Measurements from ENCODE around the gene AIPL1. TPM values are rescaled to one million over a fixed set of nuclear protein-coding genes. Genes with fewer than 3 reads are reported as not detected.

The AIPL1 gene
- total and polyA plus RNA-seq, 2 experiments from 2014 or later: 0.17 to 0.24 TPM

GRCh38 chr17:6376931-6377361 lies 58.0 kb downstream of the AIPL1 start:
- Histone ChIP-seq H3K79me2 (replicated peaks; ENCODE audit: insufficient read depth) (no peaks in the 10 kb centered on the region), H3K27me3 (ENCODE audit: insufficient read depth) (no peaks in the 10 kb centered on the region), H3K36me3 (ENCODE audit: insufficient read depth) (no peaks in the 10 kb centered on the region), H3K27ac (ENCODE audit: low read depth) (no peak overlapping the region), H3K4me1 (ENCODE audit: insufficient read depth) (peaks cover 20% of the 10 kb centered on the region), H3K4me2 (no peak overlapping the region), H4K20me1 (replicated peaks; ENCODE audit: insufficient read depth) (no peaks in the 10 kb centered on the region), H3K4me3 (no peak overlapping the region), H2AFZ (peak overlapping the region; percentile 93), H3K9me2 (ENCODE audit: insufficient read depth) (0 out of 2 replicates have a peak, but pooled peaks cover 4% of the 10 kb centered on the region), H3F3A (replicated peaks; ENCODE audit: low read depth) (no peaks in the 10 kb centered on the region)
- H3K27ac Mint-ChIP-seq: no peak overlapping the region
- H3K4me3 Mint-ChIP-seq: no peak overlapping the region
- TF ChIP-seq ETS1 (IDR thresholded peaks at IDR 0.05) (no peak), ZNF331 (CRISPR knock-in tag; IDR thresholded peaks at IDR 0.05; ENCODE audit: low read depth) (no peak), CREB1 (CRISPR knock-in tag; IDR thresholded peaks at IDR 0.05; ENCODE audit: low read depth) (no peak), REST (IDR thresholded peaks at IDR 0.05; ENCODE audit: unreplicated experiment) (no peak), JUNB (IDR thresholded peaks at IDR 0.05; ENCODE audit: unreplicated experiment) (no peak), STAT1 (IDR thresholded peaks at IDR 0.05; ENCODE audit: unreplicated experiment) (no peak), EZH2 (IDR thresholded peaks at IDR 0.05; ENCODE audit: low read depth, unreplicated experiment) (no peak), NANOG (IDR thresholded peaks at IDR 0.05; ENCODE audit: borderline replicate concordance) (no peak)
- no peaks in the 10 kb centered on the region for H3K36me3 Mint-ChIP-seq (ENCODE audit: low read depth)
- peak; percentile 19 for DNase-seq (ENCODE audit: low spot score)
- peaks cover 22% of the 10 kb centered on the region for H3K4me1 Mint-ChIP-seq
- peak; percentile 47 for ATAC-seq
- peaks cover 10% of the 10 kb centered on the region; the same call in 2 of the 3 replicates for H3K9me3 Mint-ChIP-seq
- H3K27me3 Mint-ChIP-seq (ENCODE audit: insufficient read depth, low read depth, poor library complexity): no peaks in the 10 kb centered on the region

- Mint-ChIP-seq H3K27ac (no peak overlapping the region), H3K4me1 (peaks cover 22% of the 10 kb centered on the region), H3K4me3 (peak overlapping the region; percentile 62), H3K9me3 (peaks cover 10% of the 10 kb centered on the region; the same call in 2 of the 3 replicates), H3K36me3 (ENCODE audit: low read depth) (no peaks in the 10 kb centered on the region), H3K27me3 (ENCODE audit: insufficient read depth, low read depth, poor library complexity) (no peaks in the 10 kb centered on the region)
- no peak for TF ChIP-seq ZNF114 (CRISPR knock-in tag; IDR thresholded peaks at IDR 0.05)
- no peak for TF ChIP-seq ZNF331 (CRISPR knock-in tag; IDR thresholded peaks at IDR 0.05; ENCODE audit: low read depth)
- TF ChIP-seq JUNB (IDR thresholded peaks at IDR 0.05; ENCODE audit: unreplicated experiment): no peak
- no peak for TF ChIP-seq STAT1 (IDR thresholded peaks at IDR 0.05; ENCODE audit: unreplicated experiment)
- no peak for TF ChIP-seq CREB1 (CRISPR knock-in tag; IDR thresholded peaks at IDR 0.05; ENCODE audit: low read depth)
- no peak for TF ChIP-seq CTCF (conservative IDR thresholded peaks at IDR 0.05; ENCODE audit: low read depth in 2 of 2)
- no peak for TF ChIP-seq EZH2phosphoT487 (IDR thresholded peaks at IDR 0.05; ENCODE audit: unreplicated experiment)
- no peak for TF ChIP-seq NANOG (IDR thresholded peaks at IDR 0.05; ENCODE audit: borderline replicate concordance)
- TF ChIP-seq REST (IDR thresholded peaks at IDR 0.05; ENCODE audit: unreplicated experiment): no peak
- Histone ChIP-seq H4K20me1 (replicated peaks; ENCODE audit: insufficient read depth) (no peaks in the 10 kb centered on the region), H3K27ac (ENCODE audit: low read depth) (no peak overlapping the region), H3K4me1 (ENCODE audit: insufficient read depth) (peaks cover 20% of the 10 kb centered on the region), H3K36me3 (ENCODE audit: insufficient read depth) (no peaks in the 10 kb centered on the region), H3K27me3 (ENCODE audit: insufficient read depth) (no peaks in the 10 kb centered on the region), H3K9me2 (ENCODE audit: insufficient read depth) (no peaks in the 10 kb centered on the region), H2AFZ (peak overlapping the region; percentile 97), H3F3A (replicated peaks; ENCODE audit: low read depth) (no peaks in the 10 kb centered on the region), H3K79me2 (replicated peaks; ENCODE audit: insufficient read depth) (no peaks in the 10 kb centered on the region), H3K4me3 (peak overlapping the region; percentile 48), H3K4me2 (peak overlapping the region; percentile 76)
- ATAC-seq (peak; percentile 86), DNase-seq (ENCODE audit: low spot score) (peak; percentile 61)
Measured at GRCh38 chr17:6374761-6375312, 60.1 kb downstream of the AIPL1 start.
